GM12891 (cell line): ENCODE results near the gene BNC2.

Source experiments
- POLR2A ChIP-seq: IDR thresholded peaks from 2 replicates; pipeline ENCODE4 v1.6.1; 2011; ENCODE audit warnings: low read depth, low read length, control low read depth
- TAF1 ChIP-seq: IDR thresholded peaks from 2 replicates; pipeline ENCODE4 v1.6.1; 2011; ENCODE audit warnings: low read depth, low read length, control low read depth

- TF ChIP-seq POLR2A (no peak), TAF1 (no peak)
Measured at GRCh38 chr9:16727452-16728136, 142.9 kb downstream of the BNC2 start.
